Adrenal gland (tissue), 12 donors: Measurements from ENCODE around the gene PACRG. TPM values are rescaled to one million over a fixed set of nuclear protein-coding genes. Genes with fewer than 3 reads are reported as not detected.

Experiments
- DNase-seq, 7 donors: peaks; one replicate each; pipeline ENCODE4 v3.0.0-alpha.2; 2019 to 2020
- H3K27ac ChIP-seq, 5 donors: fragments of 200-600 bp; sonication (generic) in 4 of 5; 1 replicate in 3 of 5; 2 replicates in 2 of 5; pipeline versions ENCODE4 v1.5.1 to v1.8.0; 2016 to 2020; ENCODE audit warnings: mild to moderate bottlenecking in 1 of 5
- H3K27me3 ChIP-seq: fragments of 200-600 bp; 2 replicates; pipeline ENCODE4 v1.8.0; 2021
- H3K36me3 ChIP-seq, 2 donors: fragments of 200-600 bp; replicated peaks in 1 of 2; 1 replicate in 1 of 2; 2 replicates in 1 of 2; pipeline versions ENCODE4 v1.5.1 to v1.8.0; 2018 to 2022
- H3K4me1 ChIP-seq, 2 donors: fragments of 200-600 bp; replicated peaks in 1 of 2; 1 replicate in 1 of 2; 2 replicates in 1 of 2; pipeline versions ENCODE4 v1.5.1 to v1.8.0; 2018 to 2021
- H3K4me3 ChIP-seq, 4 donors: fragments of 200-600 bp; sonication (generic) in 3 of 4; one replicate each; pipeline ENCODE4 v1.5.1; 2016 to 2018
- H3K9me3 ChIP-seq, 3 donors: fragments of 200-600 bp; sonication (generic) in 1 of 3; replicated peaks in 1 of 3; 1 replicate in 2 of 3; 2 replicates in 1 of 3; pipeline versions ENCODE4 v1.5.1 to v1.8.0; 2016 to 2021
- CTCF ChIP-seq, 6 experiments: fragments of 450-650 bp in 4 of 6; fragments of 200-600 bp in 2 of 6; sonication (generic) in 1 of 6; IDR thresholded peaks; 1 replicate in 5 of 6; 2 replicates in 1 of 6; pipeline versions ENCODE4 v1.5.1 to v1.8.0; 2016 to 2021; ENCODE audit warnings: antibody characterized with exemption in 6 of 6, mild to moderate bottlenecking in 2 of 6, moderate library complexity in 1 of 6
- POLR2A ChIP-seq, 2 donors: fragments of 450-650 bp; IDR thresholded peaks; one replicate each; pipeline ENCODE4 v1.6.1; 2017; ENCODE audit warnings: antibody characterized with exemption in 2 of 2, mild to moderate bottlenecking in 2 of 2, moderate library complexity in 1 of 2
- WGBS, 4 donors: extraction: QIAGEN DNeasy Blood & Tissue Kit in 2 of 4; methylation state at CpG; one replicate each; pipeline versions ENCODE4 v1.1.5 to v1.1.7; 2013 to 2017; 5-methylcytosine and 5-hydroxymethylcytosine counted together
- intact Hi-C, 2 donors: fragments of 100-400 bp; cut with DNase I; formaldehyde crosslinking; loops; one replicate each; pipeline versions ENCODE4 v1.14.1 to v1.15.0; 2022 to 2023
- polyA plus RNA-seq, 3 donors: library from polyadenylated mRNA; stranded (reverse); fragments of 200-250 nt in 2 of 3; fragments of 350-450 nt in 1 of 3; fragmentation: Illumina TruSeq in 1 of 3; extraction: RNeasy Lipid Tissue Mini Kit (QIAGEN cat#74804) in 1 of 3; gene quantifications; one replicate each; pipeline ENCODE4 v1.2.3, GENCODE V29; 2013 to 2014
- total RNA-seq, 9 donors: library from RNA; depleted of rRNA in 4 of 9; stranded (reverse); fragments of >200 nt in 4 of 9; fragments of 120-200 nt in 1 of 9; fragmentation: NEBNext Ultra II Directional in 1 of 9; extraction: Animal tissue kit (Norgen Biotek cat#: 25700) in 1 of 9; gene quantifications; one replicate each; pipeline versions ENCODE4 v1.1.0 to v1.2.4, GENCODE V29; 2013 to 2023
- donor health status: healthy with polysubstance abuse.
- donor health status: Bipolar disorder and iron deficiency.
- donor health status: DM: yes; HTN: yes; CAD: no.
- donor health status: DM: no; HTN: no; CAD: no.
- donor health status: DM: no; HTN: no; CAD: no.
- donor health status: DM: yes; HTN: yes; CAD: no.

The PACRG gene
- total and polyA plus RNA-seq, 12 donors: 0.18 to 6.1 (median 1.4) TPM

GRCh38 chr6:162965366-162965765 is 237.6 kb downstream of the PACRG start:
- DNase-seq: no peak
- Histone ChIP-seq H3K27ac (no peak overlapping the region), H3K4me1 (no peaks in the 10 kb centered on the region), H3K36me3 (no peaks in the 10 kb centered on the region), H3K9me3 (no peaks in the 10 kb centered on the region), H3K27me3 (no peaks in the 10 kb centered on the region), H3K4me3 (no peak overlapping the region)
- TF ChIP-seq CTCF (IDR thresholded peaks at IDR 0.05) (no peak), POLR2A (IDR thresholded peaks at IDR 0.05) (no peak)
- 80 to 93% (median 87%) methylated on average over 1 of the region's 1 CpG for WGBS, 4 donors
- intact Hi-C loops: no loop called here

GRCh38 chr6:162970246-162970645 is 242.5 kb downstream of the PACRG start:
- DNase-seq: no peak
- Histone ChIP-seq H3K4me1 (no peaks in the 10 kb centered on the region), H3K9me3 (no peaks in the 10 kb centered on the region), H3K36me3 (no peaks in the 10 kb centered on the region), H3K4me3 (no peak overlapping the region), H3K27me3 (no peaks in the 10 kb centered on the region), H3K27ac (no peak overlapping the region)
- TF ChIP-seq CTCF (IDR thresholded peaks at IDR 0.05) (no peak), POLR2A (IDR thresholded peaks at IDR 0.05) (no peak)
- WGBS, 4 donors: 69 to 77% (median 74%) methylated on average over 8 to 10 of the region's 10 CpGs
- intact Hi-C loops: no loop called here

- Histone ChIP-seq H3K4me3 (no peak overlapping the region), H3K27ac (no peak overlapping the region), H3K4me1 (no peaks in the 10 kb centered on the region), H3K36me3 (no peaks in the 10 kb centered on the region), H3K27me3 (no peaks in the 10 kb centered on the region), H3K9me3 (no peaks in the 10 kb centered on the region)
- TF ChIP-seq CTCF (IDR thresholded peaks at IDR 0.05): no peak
- no peak for TF ChIP-seq POLR2A (IDR thresholded peaks at IDR 0.05)
- no peak for DNase-seq
- intact Hi-C loops: no loop called here
- 92 to 96% (median 93%) methylated on average over 7 of the region's 7 CpGs for WGBS, 4 donors
These were observed 243.6 kb downstream of the PACRG start for GRCh38 chr6:162971356-162971755.

GRCh38 chr6:162973151-162973872 is 245.5 kb downstream of the PACRG start:
- intact Hi-C loops: no loop called here
- WGBS, 4 donors: 75 to 83% (median 77%) methylated on average over 7 of the region's 7 CpGs
- no peak for TF ChIP-seq CTCF (IDR thresholded peaks at IDR 0.05)
- no peak for TF ChIP-seq POLR2A (IDR thresholded peaks at IDR 0.05)
- no peak for DNase-seq
- Histone ChIP-seq H3K4me1 (no peaks in the 10 kb centered on the region), H3K4me3 (no peak overlapping the region), H3K36me3 (no peaks in the 10 kb centered on the region), H3K9me3 (no peaks in the 10 kb centered on the region), H3K27ac (no peak overlapping the region), H3K27me3 (no peaks in the 10 kb centered on the region)
